ENCODE measurements around the gene HOOK1.

GRCh38 chr1:59878370-59878769 is 63.6 kb downstream of the HOOK1 start:
- TF ChIP-seq EZH2phosphoT487 (IDR thresholded peaks at IDR 0.05; ENCODE audit: borderline replicate concordance, low read length): no peak
- no peak for TF ChIP-seq CTCF (IDR thresholded peaks at IDR 0.05; ENCODE audit: low read depth, low read length, poor library complexity, severe bottlenecking)
